ENCODE measurements around the gene SERPIND1. TPM values are rescaled to one million over a fixed set of nuclear protein-coding genes. Genes with fewer than 3 reads are reported as not detected.
A peak's percentile ranks its signal among the peaks of the same experiment; 100 is the strongest.

Gene SERPIND1
- total RNA-seq, 1 experiment from 2014 or later: 0.19 TPM

GRCh38 chr22:20802922-20803553 lies 29.1 kb downstream of the SERPIND1 start:
- no TSS peak for BruUV-seq (replicated peaks)
- no peak overlapping the region for H3K4me3 ChIP-seq (ENCODE audit: low read depth, low read length, poor library complexity, severe bottlenecking)
- ChIA-PET POLR2A (ENCODE audit: low non-redundant PET) (no interaction called here), CTCF (no interaction called here)
- H3K9me3 ChIP-seq (ENCODE audit: low read depth, low read length, poor library complexity, severe bottlenecking): no peaks in the 10 kb centered on the region
- H3K36me3 ChIP-seq (ENCODE audit: insufficient read depth, low read length, poor library complexity, severe bottlenecking): peaks cover 31% of the 10 kb centered on the region
- H3K27ac ChIP-seq (ENCODE audit: low read depth, low read length, poor library complexity, severe bottlenecking): no peak overlapping the region
- no peaks in the 10 kb centered on the region for H3K4me1 ChIP-seq (ENCODE audit: insufficient read depth, low read length, poor library complexity, severe bottlenecking)
- intact Hi-C loops (cut with micrococcal nuclease; ENCODE audit: unreplicated experiment): loop anchor here (10.0 kb wide), 1 partner anchor 142 kb away; no protein-coding TSS in a partner anchor
- H3K27me3 ChIP-seq (replicated peaks; ENCODE audit: insufficient read depth, low read depth, low read length, poor library complexity): no peaks in the 10 kb centered on the region
- TF ChIP-seq EZH2 (IDR thresholded peaks at IDR 0.05; ENCODE audit: borderline replicate concordance, low read depth, low read length, poor library complexity, severe bottlenecking) (no peak), CTCF (conservative IDR thresholded peaks at IDR 0.05; ENCODE audit: low read depth, low read length) (no peak)
- DNase-seq (ENCODE audit: low spot score): no peak

DNA sequence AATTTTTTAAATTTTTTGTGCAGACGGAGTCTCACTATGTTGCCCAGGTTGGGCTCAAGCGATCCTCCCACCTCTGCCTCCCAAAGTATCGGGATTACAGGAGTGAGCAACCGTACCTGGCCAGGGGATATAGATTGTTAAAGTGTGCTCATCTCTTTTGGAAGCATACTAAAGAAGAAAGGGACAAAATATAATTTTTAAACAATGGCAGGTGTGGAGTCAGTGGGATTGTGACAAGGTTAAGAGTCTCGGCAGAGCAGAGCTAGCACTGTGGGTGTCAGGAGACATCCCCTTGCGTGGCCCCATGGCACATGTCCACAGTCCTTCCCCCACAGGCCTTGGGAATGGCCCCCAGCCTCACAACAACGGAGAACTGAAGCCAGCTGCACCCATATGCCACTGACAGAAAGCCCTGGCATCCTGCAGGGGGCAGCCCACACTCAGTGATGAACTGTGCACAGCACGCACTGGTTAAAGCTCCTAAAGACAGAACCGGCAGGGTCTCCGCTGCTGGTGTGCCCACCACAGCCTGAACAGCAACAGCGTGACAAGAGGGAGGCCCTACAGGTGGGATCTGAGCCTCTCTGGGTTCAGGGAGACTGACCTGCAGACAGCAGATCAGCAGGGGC lies 29.9 kb downstream of the SERPIND1 start:
- intact Hi-C loops (cut with micrococcal nuclease; ENCODE audit: unreplicated experiment): loop anchor here (10.0 kb wide), 1 partner anchor 141 kb away; no protein-coding TSS in a partner anchor
- H3K4me1 ChIP-seq (ENCODE audit: insufficient read depth, low read length, poor library complexity, severe bottlenecking): no peaks in the 10 kb centered on the region
- no peak overlapping the region for H3K27ac ChIP-seq (ENCODE audit: low read depth, low read length, poor library complexity, severe bottlenecking)
- TF ChIP-seq CTCF (conservative IDR thresholded peaks at IDR 0.05; ENCODE audit: low read depth, low read length) (peak; percentile 65), EZH2 (IDR thresholded peaks at IDR 0.05; ENCODE audit: borderline replicate concordance, low read depth, low read length, poor library complexity, severe bottlenecking) (no peak)
- POLR2A ChIA-PET (ENCODE audit: low non-redundant PET): no interaction called here
- peaks cover 24% of the 10 kb centered on the region for H3K36me3 ChIP-seq (ENCODE audit: insufficient read depth, low read length, poor library complexity, severe bottlenecking)
- no peaks in the 10 kb centered on the region for H3K9me3 ChIP-seq (ENCODE audit: low read depth, low read length, poor library complexity, severe bottlenecking)
- no TSS peak for BruUV-seq (replicated peaks)
- H3K27me3 ChIP-seq (replicated peaks; ENCODE audit: insufficient read depth, low read depth, low read length, poor library complexity): no peaks in the 10 kb centered on the region
- DNase-seq (ENCODE audit: low spot score): peak; percentile 50
- CTCF ChIA-PET: interaction anchor here (0.5 to 1.7 kb wide), 8 partner anchors 11 to 843 kb away, joined by 3 to 6 read pairs (median 3); partner anchors contain the start of genes PI4KA, SNAP29 and THAP7
- H3K4me3 ChIP-seq (ENCODE audit: low read depth, low read length, poor library complexity, severe bottlenecking): no peak overlapping the region

DNA sequence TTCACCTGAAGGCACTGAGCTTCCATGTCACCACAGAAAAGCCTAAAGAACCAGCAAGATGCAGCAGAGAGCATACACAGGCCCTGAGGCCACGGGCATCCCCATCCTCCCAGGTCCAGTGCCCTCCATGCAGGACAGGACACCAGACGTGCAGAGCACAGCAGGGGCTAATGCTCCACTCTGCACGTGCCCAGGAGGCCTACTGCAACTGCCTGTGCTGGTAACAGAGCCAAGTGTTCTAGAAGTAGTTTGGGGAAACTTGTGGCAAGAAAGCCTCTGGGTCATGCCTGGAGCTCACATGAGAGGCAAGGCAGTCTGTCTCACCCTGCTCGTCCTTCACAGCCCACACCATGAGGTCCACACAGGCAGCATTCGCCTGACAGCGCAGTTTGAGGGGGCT lies 30.7 kb downstream of the SERPIND1 start:
- no peak overlapping the region for H3K27ac ChIP-seq (ENCODE audit: low read depth, low read length, poor library complexity, severe bottlenecking)
- H3K4me3 ChIP-seq (ENCODE audit: low read depth, low read length, poor library complexity, severe bottlenecking): no peak overlapping the region
- ChIA-PET CTCF (interaction anchor here (0.6 to 1.7 kb wide), 5 partner anchors 11 to 842 kb away, joined by 3 to 6 read pairs (median 4); partner anchors contain the start of genes PI4KA, SNAP29 and THAP7), POLR2A (ENCODE audit: low non-redundant PET) (no interaction called here)
- no TSS peak for BruUV-seq (replicated peaks)
- intact Hi-C loops (cut with micrococcal nuclease; ENCODE audit: unreplicated experiment): loop anchor here (10.0 kb wide), 1 partner anchor 140 kb away; no protein-coding TSS in a partner anchor
- no peak for DNase-seq (ENCODE audit: low spot score)
- TF ChIP-seq EZH2 (IDR thresholded peaks at IDR 0.05; ENCODE audit: borderline replicate concordance, low read depth, low read length, poor library complexity, severe bottlenecking) (no peak), CTCF (conservative IDR thresholded peaks at IDR 0.05; ENCODE audit: low read depth, low read length) (no peak)
- H3K4me1 ChIP-seq (ENCODE audit: insufficient read depth, low read length, poor library complexity, severe bottlenecking): no peaks in the 10 kb centered on the region
- H3K27me3 ChIP-seq (replicated peaks; ENCODE audit: insufficient read depth, low read depth, low read length, poor library complexity): no peaks in the 10 kb centered on the region
- no peaks in the 10 kb centered on the region for H3K9me3 ChIP-seq (ENCODE audit: low read depth, low read length, poor library complexity, severe bottlenecking)
- H3K36me3 ChIP-seq (ENCODE audit: insufficient read depth, low read length, poor library complexity, severe bottlenecking): peaks cover 18% of the 10 kb centered on the region
